Stimulated activated CD4-positive, alpha-beta T cell treated with anti-CD3 and anti-CD28 coated beads, Interleukin-12 subunit alpha, Interleukin-12 subunit beta, amount 100 ng/mL, for 48 hours (primary cell): Measurements from ENCODE around the gene MACROD2.

Experiments
- DNase-seq, 3 donors: peaks; one replicate each; pipeline ENCODE4 v3.0.0-alpha.2; 2020; ENCODE audit warnings: low read depth in 2 of 3, low spot score in 1 of 3

MACROD2 gene

DNA sequence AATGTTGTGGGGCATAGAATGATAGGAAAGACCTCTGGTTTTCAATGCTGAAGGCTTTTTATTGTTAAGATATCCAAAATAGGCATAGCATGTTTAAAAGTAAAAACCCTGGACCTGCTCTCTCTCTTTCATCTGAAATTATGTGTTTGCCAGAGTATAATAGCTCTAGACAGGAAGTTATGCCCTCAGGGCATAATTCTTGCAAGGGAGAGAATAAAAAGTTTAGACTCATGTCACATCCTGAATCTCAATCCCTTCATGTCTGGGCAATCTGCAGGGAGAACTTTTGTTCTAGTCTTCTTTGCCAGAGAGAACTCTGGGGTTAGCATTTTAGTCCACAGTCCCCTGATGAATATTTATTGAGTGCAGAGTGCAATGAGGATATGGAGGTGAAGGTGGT is 639.3 kb downstream of the MACROD2 start:
- DNase-seq: no peak

DNA sequence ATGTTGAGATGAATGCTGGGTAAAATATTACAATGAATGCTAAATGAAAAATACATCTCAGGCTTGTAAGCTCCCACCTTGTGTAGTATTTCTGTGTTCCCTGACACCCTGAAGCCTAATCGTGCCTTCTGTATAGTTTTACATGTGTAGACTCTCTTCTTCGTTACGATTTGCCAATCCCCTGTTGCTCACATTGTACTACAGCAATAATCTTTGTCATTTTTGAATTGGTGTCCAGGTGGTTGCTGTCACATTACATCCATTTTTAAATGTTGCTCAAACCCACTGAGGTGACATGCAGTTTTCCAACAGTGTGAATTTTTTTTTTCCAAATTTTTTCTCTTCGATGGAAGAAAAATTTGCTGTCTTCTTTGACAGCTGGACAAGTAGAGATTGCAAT is 642.1 kb downstream of the MACROD2 start:
- no peak for DNase-seq

- no peak for DNase-seq
Measured at GRCh38 chr20:14643146-14643545, 647.8 kb downstream of the MACROD2 start.

DNA sequence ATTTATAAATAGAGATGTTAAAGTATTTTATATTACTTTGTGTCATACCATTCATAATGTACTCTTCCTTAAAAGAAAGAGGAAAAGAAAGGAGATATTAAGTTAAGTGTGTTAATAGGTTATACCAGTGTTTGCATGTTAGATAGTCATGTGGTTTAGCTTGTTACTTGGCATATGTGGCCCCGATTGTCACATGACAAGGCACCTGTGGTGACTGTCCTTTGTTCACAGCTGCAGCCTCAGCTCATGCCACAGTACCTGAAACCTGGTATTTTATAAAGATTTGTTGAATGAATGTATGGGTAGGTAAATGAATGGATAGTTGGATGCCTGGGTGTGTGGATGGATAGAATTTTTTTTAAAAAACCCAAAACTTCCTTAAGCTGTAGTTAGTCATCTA is 648.2 kb downstream of the MACROD2 start:
- DNase-seq: no peak

DNA sequence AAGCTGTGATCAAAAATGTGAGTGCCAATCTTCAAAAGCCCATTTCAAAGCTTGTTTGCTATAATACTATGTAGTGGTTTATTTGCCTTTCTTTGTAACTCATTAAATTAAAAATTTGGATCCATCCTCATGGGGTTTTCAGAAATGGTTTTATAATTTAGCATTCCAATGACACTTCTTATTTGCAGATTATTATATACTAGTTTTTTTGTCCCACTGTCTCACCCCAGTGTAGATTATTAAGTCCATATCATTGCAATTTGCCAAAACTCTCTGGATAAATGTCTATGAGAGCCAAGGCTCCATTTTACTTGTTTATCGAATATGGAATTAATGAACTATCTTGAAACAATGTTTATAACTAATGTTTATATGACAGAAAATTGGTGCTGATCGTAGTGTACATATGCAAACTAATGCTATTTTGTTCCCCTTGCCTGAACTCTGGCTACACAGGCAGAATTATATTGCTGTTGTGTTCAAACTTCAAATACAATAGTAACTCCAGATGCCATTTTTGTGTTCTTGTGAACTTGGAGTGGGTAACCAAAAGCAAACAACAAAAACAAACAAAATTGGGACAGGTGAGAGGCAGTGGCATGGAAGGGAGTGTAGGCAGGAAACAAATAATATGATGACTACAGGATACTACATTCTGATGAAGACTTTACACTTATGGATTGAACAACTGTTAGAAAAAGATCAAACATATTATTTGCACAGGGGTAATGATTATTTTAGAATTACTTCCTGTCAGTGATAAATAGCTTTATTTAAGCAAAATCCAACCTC is 649.2 kb downstream of the MACROD2 start:
- DNase-seq: no peak

DNA sequence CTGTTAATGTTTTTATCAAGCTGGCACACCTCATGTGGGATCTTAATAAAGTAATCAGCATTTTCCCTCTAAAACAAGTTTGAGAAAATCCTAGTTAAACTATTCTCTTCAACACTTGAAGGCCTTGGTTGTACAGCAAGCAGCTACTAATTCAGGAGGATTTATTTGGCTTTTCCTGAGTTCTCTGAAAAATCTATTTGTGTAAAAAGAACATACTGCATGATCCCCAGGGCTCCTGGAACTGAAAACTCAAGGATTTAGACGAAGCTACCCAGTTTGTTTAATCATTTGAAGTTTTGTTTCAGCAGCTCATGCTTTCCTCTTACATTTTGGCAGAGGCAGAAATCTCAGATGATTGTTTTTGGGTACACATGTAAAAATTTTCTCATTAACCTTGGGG is 651.7 kb downstream of the MACROD2 start:
- DNase-seq: no peak

- DNase-seq: no peak
Measured at GRCh38 chr20:14649662-14650061, 654.3 kb downstream of the MACROD2 start.

- no peak for DNase-seq
Measured at GRCh38 chr20:14657266-14658005, 662.1 kb downstream of the MACROD2 start.

GRCh38 chr20:14664101-14664500 is 668.8 kb downstream of the MACROD2 start:
- no peak for DNase-seq

DNA sequence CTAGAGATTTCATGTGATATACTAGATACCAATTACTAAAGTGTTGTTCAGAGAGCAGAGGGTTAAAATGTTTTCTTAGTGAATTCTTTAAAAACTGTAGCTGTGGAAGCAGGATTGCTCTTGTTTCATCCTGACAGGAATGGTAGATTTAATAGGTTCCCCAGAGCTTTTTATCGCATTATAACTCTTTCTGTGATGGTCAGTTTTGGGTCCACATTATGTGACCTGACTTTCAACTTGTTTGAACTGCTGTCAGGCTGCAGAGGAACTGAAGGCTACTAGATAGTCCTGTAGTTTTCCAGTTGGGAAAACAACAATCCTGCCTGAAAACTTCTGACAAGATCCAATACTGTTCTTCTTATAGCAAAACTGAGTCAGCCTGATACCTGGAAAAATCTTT is 671.4 kb downstream of the MACROD2 start:
- no peak for DNase-seq

- no peak for DNase-seq
Measured at GRCh38 chr20:14667226-14667625, 671.9 kb downstream of the MACROD2 start.

- DNase-seq: no peak
Measured at GRCh38 chr20:14672066-14672465, 676.8 kb downstream of the MACROD2 start.

GRCh38 chr20:14673164-14673563 is 677.8 kb downstream of the MACROD2 start:
- no peak for DNase-seq

- no peak for DNase-seq
Measured at GRCh38 chr20:14677455-14677854, 682.1 kb downstream of the MACROD2 start.

DNA sequence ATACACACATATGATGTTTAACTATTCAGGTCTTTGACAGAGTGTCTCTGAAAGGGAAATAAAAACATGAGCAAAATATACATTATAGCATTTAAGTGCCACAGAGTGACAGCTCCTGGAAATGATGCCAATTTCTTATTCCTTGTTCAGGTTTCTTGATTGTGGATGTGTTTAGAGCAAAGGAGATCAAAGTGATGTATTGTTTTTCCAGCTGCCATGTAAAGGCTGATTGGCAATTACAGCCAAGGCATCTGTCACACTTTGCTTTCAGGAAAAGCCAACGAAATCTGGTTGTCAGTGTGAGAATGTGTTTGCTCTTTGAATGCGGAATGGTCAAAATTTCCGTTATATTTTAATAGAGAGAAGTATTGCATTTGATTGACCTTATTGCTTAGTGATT is 689.9 kb downstream of the MACROD2 start:
- DNase-seq: no peak

- DNase-seq: no peak
Measured at GRCh38 chr20:14687313-14687712, 692.0 kb downstream of the MACROD2 start.

DNA sequence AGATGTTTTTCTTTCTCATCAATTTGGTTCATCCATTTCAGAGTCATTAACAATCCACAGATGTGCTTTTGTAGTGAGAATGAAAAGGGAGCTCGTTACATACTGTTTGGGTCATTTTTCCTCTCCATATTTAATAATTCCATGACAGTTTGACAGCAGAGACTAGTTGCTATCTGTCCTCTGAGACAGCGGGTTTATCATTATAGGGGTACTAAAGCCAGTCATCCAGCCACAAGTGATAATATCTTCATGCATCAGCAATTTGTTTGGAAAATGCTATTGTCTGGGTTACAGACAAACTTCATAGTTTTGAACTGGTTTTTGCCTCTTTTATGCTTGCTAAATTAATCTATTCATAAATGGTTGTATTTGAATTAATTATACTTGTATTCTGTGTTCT is 692.7 kb downstream of the MACROD2 start:
- DNase-seq: no peak

GRCh38 chr20:14691994-14692393 is 696.7 kb downstream of the MACROD2 start:
- DNase-seq: no peak

- no peak for DNase-seq
Measured at GRCh38 chr20:14696478-14696877, 701.2 kb downstream of the MACROD2 start.

GRCh38 chr20:14696937-14697336 is 701.6 kb downstream of the MACROD2 start:
- no peak for DNase-seq

DNA sequence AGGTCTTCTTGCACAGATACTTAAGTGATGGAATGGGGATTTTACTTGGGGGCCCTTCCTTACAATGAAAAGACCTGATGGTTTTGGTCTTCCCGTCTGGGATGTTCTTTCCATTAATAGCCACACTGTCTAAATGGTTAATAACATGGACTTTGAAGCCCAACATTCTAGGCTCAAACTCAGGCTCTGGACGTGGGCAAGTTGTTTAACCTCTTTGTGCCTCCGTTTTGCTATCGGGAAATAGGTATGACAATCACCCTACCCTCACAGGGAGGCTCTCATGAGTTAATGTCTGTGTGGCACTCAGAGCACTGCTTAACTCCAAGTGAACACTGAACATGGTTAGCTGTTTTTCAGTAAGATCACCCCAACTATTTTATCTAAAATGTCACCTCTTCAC is 702.8 kb downstream of the MACROD2 start:
- DNase-seq: no peak

GRCh38 chr20:14698605-14699373 is 703.5 kb downstream of the MACROD2 start:
- DNase-seq: no peak
